ENCODE measurements around the gene ADORA3.

Gene ADORA3

GRCh38 chr1:111507411-111508201 is 4.2 kb upstream of the ADORA3 start:
- DNase-seq, result no peak

GRCh38 chr1:111506561-111506960 is 3.1 kb upstream of the ADORA3 start:
- DNase-seq, result no peak

GRCh38 chr1:111505641-111506119 is 2.2 kb upstream of the ADORA3 start:
- DNase-seq, result no peak

DNA sequence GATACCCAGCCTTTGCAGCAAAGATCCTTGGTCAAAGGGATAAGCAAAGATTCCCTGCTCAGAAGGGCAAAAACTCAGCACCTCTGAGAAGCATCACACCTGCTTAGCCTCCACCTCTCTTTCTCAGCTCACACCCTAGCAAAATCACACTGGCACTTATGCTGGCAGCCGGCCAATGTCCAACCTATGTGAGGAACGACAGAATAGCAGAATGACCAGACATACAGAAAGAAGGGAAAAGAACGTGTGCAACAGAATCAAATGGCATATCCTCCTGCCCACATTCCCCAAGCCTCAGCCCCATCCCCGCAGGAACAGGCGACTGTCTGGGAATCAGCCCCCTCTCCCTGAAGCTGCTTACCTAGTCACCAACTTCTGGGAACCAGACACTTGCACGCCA is 664 bp upstream of the ADORA3 start:
- DNase-seq, result no peak

GRCh38 chr1:111501645-111502044 is 1.8 kb downstream of the ADORA3 start:
- no peak for DNase-seq

GRCh38 chr1:111499026-111499785 is 4.2 kb downstream of the ADORA3 start:
- no peak for DNase-seq

DNA sequence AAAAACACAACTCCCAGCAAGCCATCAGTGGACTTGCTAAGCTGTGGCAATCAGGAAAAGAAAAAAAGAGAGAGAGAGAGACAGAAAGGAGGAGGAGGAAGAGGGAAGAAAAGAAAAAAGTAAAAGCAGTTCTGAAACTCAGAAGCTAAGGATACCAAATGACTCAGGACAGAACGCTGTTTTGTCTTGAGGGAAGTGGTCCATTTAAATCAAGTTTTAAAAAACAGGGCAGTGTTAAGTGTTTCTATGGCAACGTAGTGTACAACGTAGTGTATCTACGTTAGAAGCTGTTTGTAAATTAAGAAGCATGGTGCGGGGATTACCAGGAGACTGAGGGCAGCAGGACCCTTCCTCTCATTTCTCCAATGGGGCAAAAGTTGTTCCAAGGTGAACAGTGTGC is 5.8 kb downstream of the ADORA3 start:
- DNase-seq, result no peak

DNA sequence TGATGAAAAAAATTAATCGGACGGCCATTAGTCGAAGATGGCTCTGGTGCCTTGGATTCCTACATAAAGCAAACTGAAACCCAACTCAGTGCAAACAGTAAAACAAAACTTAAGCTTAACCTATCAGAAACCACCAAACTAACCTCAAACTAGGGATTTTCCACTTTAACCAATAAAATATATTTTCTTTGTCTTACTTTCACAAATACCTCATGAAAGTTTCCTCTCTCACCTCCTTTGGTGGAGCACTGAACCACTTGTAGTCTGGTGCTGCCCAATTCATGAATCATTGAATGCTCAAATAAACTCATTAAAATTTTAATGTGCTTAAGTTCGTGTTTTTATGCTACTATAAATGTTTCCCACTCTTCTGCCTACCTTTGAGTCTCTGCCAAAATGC is 7.0 kb downstream of the ADORA3 start:
- no peak for DNase-seq

GRCh38 chr1:111491070-111491469 is 12.4 kb downstream of the ADORA3 start:
- no peak for DNase-seq

GRCh38 chr1:111490220-111490619 is 13.2 kb downstream of the ADORA3 start:
- DNase-seq, result no peak

GRCh38 chr1:111489604-111490003 is 13.8 kb downstream of the ADORA3 start:
- DNase-seq, result no peak

DNA sequence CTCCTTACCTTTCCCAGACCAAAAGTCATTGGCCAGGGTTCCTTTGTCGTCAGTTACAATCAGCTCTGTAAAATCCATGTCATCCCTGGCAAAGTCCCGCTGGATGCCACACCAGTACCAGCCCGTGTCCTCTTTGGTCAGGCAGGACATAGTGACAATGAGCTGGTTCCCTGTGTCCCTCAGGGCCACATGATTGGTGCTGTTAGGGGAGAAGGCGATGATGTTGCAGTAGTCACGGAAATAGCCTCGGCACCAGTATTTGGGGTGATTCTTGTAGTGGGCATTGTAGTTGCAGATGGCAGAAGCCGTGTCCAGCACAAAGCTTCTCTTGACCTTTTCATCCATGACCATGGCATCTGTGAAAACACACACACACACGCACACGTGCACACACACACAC is 14.8 kb downstream of the ADORA3 start:
- no peak for DNase-seq

- DNase-seq, result no peak
These were observed 16.3 kb downstream of the ADORA3 start for GRCh38 chr1:111487133-111487532.

- DNase-seq, result no peak
These were observed 17.0 kb downstream of the ADORA3 start for GRCh38 chr1:111486431-111486830.

- DNase-seq, result no peak
These were observed 18.9 kb downstream of the ADORA3 start for GRCh38 chr1:111484391-111485026.

- no peak for DNase-seq
These were observed 19.6 kb downstream of the ADORA3 start for GRCh38 chr1:111483876-111484275.

DNA sequence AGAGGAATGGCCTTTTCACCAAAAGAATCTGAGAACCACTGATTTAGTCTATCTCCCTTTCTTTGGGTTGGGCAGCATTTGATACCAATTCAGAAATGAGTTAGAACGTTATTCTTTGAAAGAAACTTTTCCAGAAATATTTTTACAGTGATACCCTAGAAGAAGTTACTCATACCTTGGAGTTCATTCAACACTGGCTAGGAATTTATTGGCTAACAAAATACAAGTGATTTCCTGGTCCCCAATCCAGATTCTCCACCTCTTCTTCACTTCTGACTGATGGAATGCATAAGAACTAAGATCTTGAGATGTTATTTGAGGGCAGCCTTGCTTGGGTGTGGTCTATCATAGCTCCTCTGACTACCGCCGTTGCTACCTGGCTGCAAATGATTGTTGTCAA is 20.3 kb downstream of the ADORA3 start:
- DNase-seq, result no peak

DNA sequence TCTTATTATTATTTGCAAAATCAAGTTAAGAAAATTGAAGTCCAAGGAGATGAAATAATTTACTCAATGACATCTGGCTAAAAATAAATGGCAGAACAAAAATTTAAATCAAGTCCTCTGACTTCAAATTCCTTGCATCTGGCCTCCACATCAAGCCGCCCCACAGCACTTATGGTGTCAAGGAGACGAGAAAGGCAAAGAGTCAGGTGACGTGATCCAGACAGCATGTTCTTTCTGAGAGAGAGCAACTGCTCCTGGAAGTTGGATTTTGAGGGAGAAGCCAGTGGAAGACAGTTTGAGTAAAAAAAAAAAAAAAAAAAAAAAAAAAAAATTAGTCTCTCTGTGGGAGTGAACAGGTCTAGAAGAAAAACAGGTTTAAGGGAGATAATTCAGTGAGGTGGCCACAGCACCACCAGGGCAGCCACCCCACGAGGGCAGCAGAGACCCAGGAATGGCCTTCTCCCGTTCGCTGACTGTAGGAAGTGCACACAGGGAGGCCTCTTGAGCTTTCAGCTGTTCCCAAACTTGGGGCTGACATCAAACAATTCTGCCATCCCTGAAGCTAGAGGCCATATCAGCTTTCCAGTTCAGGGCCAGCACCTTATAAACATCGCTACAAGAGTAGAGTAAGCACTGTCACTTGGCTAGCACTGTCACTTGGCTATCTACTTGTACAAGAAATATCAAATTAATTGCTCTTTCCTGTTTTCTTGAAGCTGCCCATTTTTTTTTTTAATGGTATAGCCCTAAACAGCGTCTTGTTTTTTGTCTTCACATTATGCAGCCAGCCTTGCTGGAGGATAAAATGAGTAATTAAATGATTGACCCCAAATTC is 21.8 kb downstream of the ADORA3 start:
- no peak for DNase-seq

GRCh38 chr1:111480674-111481073 is 22.8 kb downstream of the ADORA3 start:
- no peak for DNase-seq

GRCh38 chr1:111476761-111477309 is 26.6 kb downstream of the ADORA3 start:
- no peak for DNase-seq

- DNase-seq, result no peak
These were observed 27.2 kb downstream of the ADORA3 start for GRCh38 chr1:111476214-111476613.

- DNase-seq, result no peak
These were observed 27.7 kb downstream of the ADORA3 start for GRCh38 chr1:111475701-111476100.
